ENCODE measurements around the gene CEP112. TPM values are rescaled to one million over a fixed set of nuclear protein-coding genes. Genes with fewer than 3 reads are reported as not detected.

The CEP112 gene
- polyA plus RNA-seq, 1 donor from 2014 or later = 6.0 TPM

- Histone ChIP-seq H3K27me3 (ENCODE audit: insufficient read depth, low read depth, low read length) (no peaks in the 10 kb centered on the region), H3K36me3 (ENCODE audit: insufficient read depth, low read length) (no peaks in the 10 kb centered on the region), H3F3A (ENCODE audit: insufficient read depth, low read length, poor library complexity, severe bottlenecking) (no peaks in the 10 kb centered on the region), H3K9me3 (ENCODE audit: low read length) (no peaks in the 10 kb centered on the region), H3K27ac (ENCODE audit: low read length) (no peak overlapping the region), H3K4me3 (ENCODE audit: low read length) (no peak overlapping the region), H2AFZ (ENCODE audit: low read depth, low read length) (no peak overlapping the region), H4K20me1 (ENCODE audit: insufficient read depth) (no peaks in the 10 kb centered on the region), H3K9ac (ENCODE audit: low read length) (no peak overlapping the region), H3K79me2 (replicated peaks; ENCODE audit: insufficient read depth, low read length) (no peaks in the 10 kb centered on the region), H3K4me2 (ENCODE audit: low read length) (no peak overlapping the region), H3K9me2 (ENCODE audit: insufficient read depth, low read length) (no peaks in the 10 kb centered on the region)
- TF ChIP-seq, protein P1, sequence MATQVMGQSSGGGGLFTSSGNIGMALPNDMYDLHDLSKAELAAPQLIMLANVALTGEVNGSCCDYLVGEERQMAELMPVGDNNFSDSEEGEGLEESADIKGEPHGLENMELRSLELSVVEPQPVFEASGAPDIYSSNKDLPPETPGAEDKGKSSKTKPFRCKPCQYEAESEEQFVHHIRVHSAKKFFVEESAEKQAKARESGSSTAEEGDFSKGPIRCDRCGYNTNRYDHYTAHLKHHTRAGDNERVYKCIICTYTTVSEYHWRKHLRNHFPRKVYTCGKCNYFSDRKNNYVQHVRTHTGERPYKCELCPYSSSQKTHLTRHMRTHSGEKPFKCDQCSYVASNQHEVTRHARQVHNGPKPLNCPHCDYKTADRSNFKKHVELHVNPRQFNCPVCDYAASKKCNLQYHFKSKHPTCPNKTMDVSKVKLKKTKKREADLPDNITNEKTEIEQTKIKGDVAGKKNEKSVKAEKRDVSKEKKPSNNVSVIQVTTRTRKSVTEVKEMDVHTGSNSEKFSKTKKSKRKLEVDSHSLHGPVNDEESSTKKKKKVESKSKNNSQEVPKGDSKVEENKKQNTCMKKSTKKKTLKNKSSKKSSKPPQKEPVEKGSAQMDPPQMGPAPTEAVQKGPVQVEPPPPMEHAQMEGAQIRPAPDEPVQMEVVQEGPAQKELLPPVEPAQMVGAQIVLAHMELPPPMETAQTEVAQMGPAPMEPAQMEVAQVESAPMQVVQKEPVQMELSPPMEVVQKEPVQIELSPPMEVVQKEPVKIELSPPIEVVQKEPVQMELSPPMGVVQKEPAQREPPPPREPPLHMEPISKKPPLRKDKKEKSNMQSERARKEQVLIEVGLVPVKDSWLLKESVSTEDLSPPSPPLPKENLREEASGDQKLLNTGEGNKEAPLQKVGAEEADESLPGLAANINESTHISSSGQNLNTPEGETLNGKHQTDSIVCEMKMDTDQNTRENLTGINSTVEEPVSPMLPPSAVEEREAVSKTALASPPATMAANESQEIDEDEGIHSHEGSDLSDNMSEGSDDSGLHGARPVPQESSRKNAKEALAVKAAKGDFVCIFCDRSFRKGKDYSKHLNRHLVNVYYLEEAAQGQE (IDR thresholded peaks at IDR 0.05; ENCODE audit: borderline replicate concordance) = no peak
- TF ChIP-seq MXI1 (conservative IDR thresholded peaks at IDR 0.05; ENCODE audit: poor library complexity, severe bottlenecking) (no peak), CTCF (IDR thresholded peaks at IDR 0.05; ENCODE audit: poor library complexity, severe bottlenecking) (no peak), EP300 (conservative IDR thresholded peaks at IDR 0.05; ENCODE audit: poor library complexity, severe bottlenecking) (no peak), TAF1 (IDR thresholded peaks at IDR 0.05; ENCODE audit: low read depth) (no peak), SMC3 (conservative IDR thresholded peaks at IDR 0.05; ENCODE audit: poor library complexity) (no peak), POLR2AphosphoS5 (IDR thresholded peaks at IDR 0.05) (no peak), RAD21 (conservative IDR thresholded peaks at IDR 0.05) (no peak), EZH2 (IDR thresholded peaks at IDR 0.05; ENCODE audit: borderline replicate concordance, insufficient read depth, low read length, poor library complexity, severe bottlenecking) (no peak)
Observed at GRCh38 chr17:66222798-66223350, 30.9 kb upstream of the CEP112 start.

DNA sequence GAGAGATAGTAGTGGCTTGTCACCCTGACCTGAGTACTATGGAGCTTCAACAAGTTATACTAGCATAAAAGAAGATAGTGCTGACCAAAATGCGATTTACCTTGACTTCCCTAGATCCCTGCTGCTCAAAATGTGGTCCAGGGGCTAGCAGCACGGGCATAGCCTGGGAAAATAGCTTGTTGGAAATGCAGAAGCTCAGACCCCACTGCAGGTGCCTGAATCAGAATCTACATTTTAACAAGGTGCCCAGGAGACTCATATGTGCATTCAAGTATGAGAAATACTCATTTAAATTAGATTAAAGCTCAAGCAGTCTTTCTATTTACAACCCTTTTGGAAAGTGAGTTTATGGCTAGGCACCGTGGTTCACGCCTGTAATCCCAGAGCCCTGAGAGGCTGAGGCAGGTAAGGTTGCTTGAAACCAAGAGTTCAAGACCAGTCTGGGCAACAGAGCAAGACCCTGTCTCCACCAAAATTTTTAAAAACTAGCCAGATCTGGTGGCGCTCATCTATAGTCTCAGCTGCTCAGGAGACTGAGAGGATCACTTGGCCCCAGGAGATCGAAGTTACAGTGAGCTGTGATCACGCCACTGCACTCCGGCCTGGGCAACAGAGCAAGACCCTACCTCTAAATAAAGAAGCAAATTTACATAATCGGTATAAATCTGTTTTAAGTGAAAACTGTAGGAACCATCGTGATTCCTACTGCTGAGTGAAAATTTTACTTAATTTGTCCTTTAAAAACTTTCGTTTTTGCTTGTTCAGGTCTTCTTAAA, 30.0 kb upstream of the CEP112 start:
- Histone ChIP-seq H3K9ac (ENCODE audit: low read length) (no peak overlapping the region), H3K4me3 (ENCODE audit: low read length) (no peak overlapping the region), H3K79me2 (replicated peaks; ENCODE audit: insufficient read depth, low read length) (no peaks in the 10 kb centered on the region), H3K27ac (ENCODE audit: low read length) (no peak overlapping the region), H3K36me3 (ENCODE audit: insufficient read depth, low read length) (no peaks in the 10 kb centered on the region), H3F3A (ENCODE audit: insufficient read depth, low read length, poor library complexity, severe bottlenecking) (no peaks in the 10 kb centered on the region), H2AFZ (ENCODE audit: low read depth, low read length) (no peak overlapping the region), H3K9me3 (ENCODE audit: low read length) (no peaks in the 10 kb centered on the region), H3K4me2 (ENCODE audit: low read length) (no peak overlapping the region), H3K27me3 (ENCODE audit: insufficient read depth, low read depth, low read length) (no peaks in the 10 kb centered on the region), H3K9me2 (ENCODE audit: insufficient read depth, low read length) (no peaks in the 10 kb centered on the region), H4K20me1 (ENCODE audit: insufficient read depth) (no peaks in the 10 kb centered on the region)
- TF ChIP-seq, protein P1 (IDR thresholded peaks at IDR 0.05; ENCODE audit: borderline replicate concordance) = no peak
- TF ChIP-seq RAD21 (conservative IDR thresholded peaks at IDR 0.05) (no peak), TAF1 (IDR thresholded peaks at IDR 0.05; ENCODE audit: low read depth) (no peak), MXI1 (conservative IDR thresholded peaks at IDR 0.05; ENCODE audit: poor library complexity, severe bottlenecking) (no peak), EP300 (conservative IDR thresholded peaks at IDR 0.05; ENCODE audit: poor library complexity, severe bottlenecking) (no peak), CTCF (IDR thresholded peaks at IDR 0.05; ENCODE audit: poor library complexity, severe bottlenecking) (no peak)

All from neural cell (in vitro differentiated cells).